GM23338 (cell line): ENCODE data around the gene IL16. TPM values are rescaled to one million over a fixed set of nuclear protein-coding genes. Genes with fewer than 3 reads are reported as not detected.

Experiments used
- ATAC-seq: fragments of 200-7000 bp; cut with Tn5 transposase; 3 replicates; pipeline ENCODE4 v1.9.1; 2020
- DNase-seq: peaks from one replicate; pipeline ENCODE4 v3.0.0-alpha.2; 2015; ENCODE audit warnings: low spot score
- H2AFZ ChIP-seq: fragments of 200-600 bp; sonication (generic); 2 replicates; pipeline ENCODE4 v1.8.0; 2016; ENCODE audit warnings: antibody characterized with exemption, mild to moderate bottlenecking, moderate library complexity
- H3F3A ChIP-seq: fragments of 200-600 bp; sonication (generic); replicated peaks from 2 replicates; pipeline ENCODE4 v1.8.0; 2017; ENCODE audit warnings: antibody characterized with exemption, mixed run types, low read depth
- H3K27ac ChIP-seq: fragments of 200-600 bp; sonication (generic); 2 replicates; pipeline ENCODE4 v1.6.1; 2016; ENCODE audit warnings: low read depth
- H3K27me3 ChIP-seq: fragments of 200-600 bp; sonication (generic); 2 replicates; pipeline ENCODE4 v1.8.0; 2016; ENCODE audit warnings: mild to moderate bottlenecking, mixed run types, moderate library complexity; ENCODE audit not compliant: insufficient read depth
- H3K36me3 ChIP-seq: fragments of 200-600 bp; sonication (generic); 2 replicates; pipeline ENCODE4 v1.8.0; 2016; ENCODE audit warnings: mild to moderate bottlenecking; ENCODE audit not compliant: insufficient read depth
- H3K4me1 ChIP-seq: fragments of 200-600 bp; sonication (generic); 2 replicates; pipeline ENCODE4 v1.8.0; 2016; ENCODE audit warnings: mild to moderate bottlenecking, moderate library complexity; ENCODE audit not compliant: insufficient read depth
- H3K4me2 ChIP-seq: fragments of 200-600 bp; sonication (generic); 2 replicates; pipeline ENCODE4 v1.7.1; 2017; ENCODE audit warnings: mixed run types
- H3K4me3 ChIP-seq: fragments of 200-600 bp; sonication (generic); 2 replicates; pipeline ENCODE4 v1.6.1; 2016; ENCODE audit warnings: mixed run types
- H3K79me2 ChIP-seq: fragments of 200-600 bp; sonication (generic); replicated peaks from 2 replicates; pipeline ENCODE4 v1.8.0; 2017; ENCODE audit warnings: mild to moderate bottlenecking; ENCODE audit not compliant: insufficient read depth
- H3K9me2 ChIP-seq: fragments of 200-600 bp; sonication (generic); 2 replicates; pipeline ENCODE4 v1.8.0; 2017; ENCODE audit not compliant: insufficient read depth
- H4K20me1 ChIP-seq: fragments of 200-600 bp; sonication (generic); replicated peaks from 2 replicates; pipeline ENCODE4 v1.8.0; 2017; ENCODE audit warnings: mild to moderate bottlenecking; ENCODE audit not compliant: insufficient read depth
- H3K27ac Mint-ChIP-seq: 2 replicates; pipeline ENCODE4 v1.8.0; 2020; ENCODE audit warnings: inconsistent platforms, mild to moderate bottlenecking, moderate library complexity, mixed read lengths
- H3K27me3 Mint-ChIP-seq: 3 replicates; pipeline ENCODE4 v1.8.0; 2022; ENCODE audit warnings: low read depth, mild to moderate bottlenecking, moderate library complexity, mixed read lengths, inconsistent platforms; ENCODE audit not compliant: insufficient read depth, poor library complexity
- H3K36me3 Mint-ChIP-seq: 3 replicates; pipeline ENCODE4 v1.8.0; 2021; ENCODE audit warnings: low read depth, mild to moderate bottlenecking, inconsistent platforms, moderate library complexity, mixed read lengths
- H3K4me1 Mint-ChIP-seq: 3 replicates; pipeline ENCODE4 v1.8.0; 2020; ENCODE audit warnings: mild to moderate bottlenecking, inconsistent platforms, mixed read lengths
- H3K4me3 Mint-ChIP-seq: 3 replicates; pipeline ENCODE4 v1.8.0; 2021; ENCODE audit warnings: moderate library complexity, mild to moderate bottlenecking, inconsistent platforms, mixed read lengths
- H3K9me3 Mint-ChIP-seq: 3 replicates; pipeline ENCODE4 v1.8.0; 2020; ENCODE audit warnings: moderate library complexity, mild to moderate bottlenecking, inconsistent platforms, mixed read lengths
- CREB1 ChIP-seq: fragments of 250-450 bp; sonication (Bioruptor Pico); IDR thresholded peaks from 2 replicates; pipeline ENCODE4 v1.5.0; 2020; ENCODE audit warnings: low read depth, mild to moderate bottlenecking, moderate library complexity
- CTCF ChIP-seq, 2 experiments: fragments of 200-600 bp in 1 of 2; sonication (generic) in 1 of 2; conservative IDR thresholded peaks; 2 replicates each; pipeline versions ENCODE4 v1.5.1 to v1.6.1; 2016 to 2017; ENCODE audit warnings: antibody characterized with exemption in 2 of 2, low read depth in 2 of 2, mild to moderate bottlenecking in 2 of 2, moderate library complexity in 1 of 2
- ETS1 ChIP-seq: IDR thresholded peaks from 2 replicates; pipeline ENCODE4 v1.6.1; 2016; ENCODE audit warnings: antibody characterized with exemption
- EZH2 ChIP-seq: fragments of 200-600 bp; sonication (generic); IDR thresholded peaks from one replicate; pipeline ENCODE4 v1.8.0; 2017; ENCODE audit warnings: antibody characterized with exemption, mild to moderate bottlenecking, low read depth; ENCODE audit not compliant: unreplicated experiment
- EZH2phosphoT487 ChIP-seq: fragments of 200-600 bp; sonication (generic); IDR thresholded peaks from one replicate; pipeline ENCODE4 v1.8.1; 2018; ENCODE audit warnings: antibody characterized with exemption; ENCODE audit not compliant: unreplicated experiment
- JUNB ChIP-seq: IDR thresholded peaks from one replicate; pipeline ENCODE4 v1.6.1; 2016; ENCODE audit warnings: antibody characterized with exemption; ENCODE audit not compliant: unreplicated experiment
- POLR2AphosphoS5 ChIP-seq: IDR thresholded peaks from 2 replicates; pipeline ENCODE4 v1.6.1; 2016; ENCODE audit warnings: antibody characterized with exemption, low read depth
- ZNF114 ChIP-seq: fragments of 250-450 bp; sonication (Bioruptor Pico); IDR thresholded peaks from 2 replicates; pipeline ENCODE4 v1.5.0; 2020; ENCODE audit warnings: mild to moderate bottlenecking, moderate library complexity
- ZNF331 ChIP-seq: fragments of 250-450 bp; sonication (Bioruptor Pico); IDR thresholded peaks from 2 replicates; pipeline ENCODE4 v1.5.0; 2020; ENCODE audit warnings: low read depth, mild to moderate bottlenecking, moderate library complexity
- ZNF462 ChIP-seq: fragments of 250-450 bp; sonication (Bioruptor Pico); IDR thresholded peaks from 2 replicates; pipeline ENCODE4 v1.5.0; 2020; ENCODE audit warnings: mild to moderate bottlenecking, moderate library complexity
- polyA plus RNA-seq: library from polyadenylated mRNA; unstranded; fragments of >200 nt; fragmentation: Nextera tagmentation; extraction: Ambion mirVana; gene quantifications from 2 replicates; pipeline ENCODE4 v1.2.1, GENCODE V29; 2016
- total RNA-seq: library from RNA; depleted of rRNA; stranded (reverse); fragments of >200 nt; shearing (Covaris generic); gene quantifications from 2 replicates; pipeline ENCODE4 v1.2.3, GENCODE V29; 2014

Gene IL16
- total and polyA plus RNA-seq, 2 experiments from 2014 or later = 0.29 TPM; not detected in 1

- no peak overlapping the region for H2AFZ ChIP-seq
- H3K4me3 ChIP-seq = no peak overlapping the region
- Mint-ChIP-seq H3K4me1 (peaks cover 3% of the 10 kb centered on the region), H3K27me3 (peaks cover 5% of the 10 kb centered on the region), H3K27ac (no peak overlapping the region), H3K36me3 (no peaks in the 10 kb centered on the region), H3K9me3 (no peaks in the 10 kb centered on the region), H3K4me3 (no peak overlapping the region)
- ATAC-seq (no peak), DNase-seq (no peak)
- H3K9me2 ChIP-seq = no peaks in the 10 kb centered on the region
- H4K20me1 ChIP-seq = no peaks in the 10 kb centered on the region
- H3F3A ChIP-seq = no peaks in the 10 kb centered on the region
- TF ChIP-seq ZNF462 = no peak
- no peak for TF ChIP-seq EZH2phosphoT487
- no peak for TF ChIP-seq CREB1
- TF ChIP-seq POLR2AphosphoS5 = no peak
- no peak for TF ChIP-seq JUNB
- no peak for TF ChIP-seq CTCF (conservative IDR thresholded peaks at IDR 0.05; ENCODE audit: low read depth in 2 of 2)
- no peak for TF ChIP-seq ZNF331
- TF ChIP-seq ZNF114 (CRISPR knock-in tag) = no peak
- no peak for TF ChIP-seq ETS1
- TF ChIP-seq EZH2 = no peak
- H3K27ac ChIP-seq = no peak overlapping the region
- H3K79me2 ChIP-seq = no peaks in the 10 kb centered on the region
- H3K4me2 ChIP-seq = no peak overlapping the region
- H3K4me1 ChIP-seq = no peaks in the 10 kb centered on the region
- H3K27me3 ChIP-seq = no peaks in the 10 kb centered on the region
- no peaks in the 10 kb centered on the region for H3K36me3 ChIP-seq
Observed at GRCh38 chr15:81235276-81236123, 38.8 kb downstream of the IL16 start.
